ENCODE data around the gene ZNF140.

ZNF140 gene

DNA sequence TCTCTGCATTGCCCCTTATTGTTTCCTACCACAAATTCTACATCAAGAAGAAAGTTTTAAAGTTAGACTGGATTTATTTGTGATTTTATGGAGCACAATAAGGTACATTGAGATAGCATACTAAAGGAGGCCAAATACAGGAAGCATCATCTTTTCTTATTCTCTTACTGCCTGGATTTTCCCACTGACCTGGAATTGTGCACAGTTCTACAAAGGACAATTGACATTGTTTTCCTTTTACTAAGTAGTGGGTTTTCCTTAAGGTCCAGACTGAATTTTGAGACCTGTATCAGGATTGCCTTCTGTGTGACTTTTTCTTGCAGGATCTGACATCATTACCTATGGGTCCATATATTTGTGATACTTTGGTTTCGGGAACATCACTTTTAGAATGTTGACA, 18.8 kb upstream of the ZNF140 start:
- DNase-seq (ENCODE audit: low read depth) = no peak
- TF ChIP-seq, protein P1, sequence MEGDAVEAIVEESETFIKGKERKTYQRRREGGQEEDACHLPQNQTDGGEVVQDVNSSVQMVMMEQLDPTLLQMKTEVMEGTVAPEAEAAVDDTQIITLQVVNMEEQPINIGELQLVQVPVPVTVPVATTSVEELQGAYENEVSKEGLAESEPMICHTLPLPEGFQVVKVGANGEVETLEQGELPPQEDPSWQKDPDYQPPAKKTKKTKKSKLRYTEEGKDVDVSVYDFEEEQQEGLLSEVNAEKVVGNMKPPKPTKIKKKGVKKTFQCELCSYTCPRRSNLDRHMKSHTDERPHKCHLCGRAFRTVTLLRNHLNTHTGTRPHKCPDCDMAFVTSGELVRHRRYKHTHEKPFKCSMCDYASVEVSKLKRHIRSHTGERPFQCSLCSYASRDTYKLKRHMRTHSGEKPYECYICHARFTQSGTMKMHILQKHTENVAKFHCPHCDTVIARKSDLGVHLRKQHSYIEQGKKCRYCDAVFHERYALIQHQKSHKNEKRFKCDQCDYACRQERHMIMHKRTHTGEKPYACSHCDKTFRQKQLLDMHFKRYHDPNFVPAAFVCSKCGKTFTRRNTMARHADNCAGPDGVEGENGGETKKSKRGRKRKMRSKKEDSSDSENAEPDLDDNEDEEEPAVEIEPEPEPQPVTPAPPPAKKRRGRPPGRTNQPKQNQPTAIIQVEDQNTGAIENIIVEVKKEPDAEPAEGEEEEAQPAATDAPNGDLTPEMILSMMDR (IDR thresholded peaks at IDR 0.05; ENCODE audit: insufficient read depth, low read depth, low read length, missing control alignments) = no peak
- no peak overlapping the region for H3K4me3 ChIP-seq (ENCODE audit: low read length)

DNA sequence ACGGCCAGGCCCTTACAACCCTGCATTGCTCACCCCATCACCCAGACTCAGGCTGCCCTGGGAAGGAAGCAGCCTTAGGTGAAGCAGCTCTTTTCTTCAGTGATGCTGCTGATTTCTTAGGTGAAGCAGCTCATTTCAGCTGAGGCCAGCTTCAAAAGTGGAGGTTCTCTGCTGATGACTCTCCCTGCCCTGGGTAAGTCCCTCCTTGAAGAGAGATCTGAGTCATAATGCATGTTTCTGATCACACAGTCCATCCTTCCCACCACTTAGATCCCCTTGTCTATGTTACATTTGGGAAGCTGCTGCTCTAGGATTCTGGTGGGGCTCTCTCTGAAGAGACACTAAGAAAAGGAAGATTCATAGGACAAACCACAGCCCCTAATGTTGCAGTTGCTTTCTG, 17.2 kb upstream of the ZNF140 start:
- H3K4me3 ChIP-seq (ENCODE audit: low read length) = no peak overlapping the region
- no peak for DNase-seq (ENCODE audit: low read depth)
- TF ChIP-seq, protein P1 (IDR thresholded peaks at IDR 0.05; ENCODE audit: insufficient read depth, low read depth, low read length, missing control alignments) = no peak

DNA sequence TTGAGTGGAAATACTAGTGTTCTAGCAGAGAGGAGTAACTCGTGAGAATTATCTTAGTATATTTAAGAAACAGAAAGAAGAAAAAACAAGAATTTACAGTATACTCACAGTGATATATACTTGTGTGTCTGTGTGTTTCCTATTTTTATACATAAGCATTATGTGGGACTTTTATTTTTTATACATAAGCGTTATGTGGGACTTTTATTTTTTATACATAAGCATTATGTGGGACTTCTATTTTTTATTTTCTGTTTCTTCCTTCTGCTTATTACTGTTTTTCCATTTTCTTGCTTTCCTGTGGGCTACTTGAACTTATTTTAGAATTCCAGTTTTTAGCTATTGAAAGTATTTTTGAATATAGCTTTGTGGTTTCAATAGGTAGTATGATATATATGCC, 6.9 kb upstream of the ZNF140 start:
- H3K4me3 ChIP-seq (ENCODE audit: low read length) = no peak overlapping the region
- DNase-seq (ENCODE audit: low read depth) = no peak
- TF ChIP-seq, protein P1 (IDR thresholded peaks at IDR 0.05; ENCODE audit: insufficient read depth, low read depth, low read length, missing control alignments) = no peak

DNA sequence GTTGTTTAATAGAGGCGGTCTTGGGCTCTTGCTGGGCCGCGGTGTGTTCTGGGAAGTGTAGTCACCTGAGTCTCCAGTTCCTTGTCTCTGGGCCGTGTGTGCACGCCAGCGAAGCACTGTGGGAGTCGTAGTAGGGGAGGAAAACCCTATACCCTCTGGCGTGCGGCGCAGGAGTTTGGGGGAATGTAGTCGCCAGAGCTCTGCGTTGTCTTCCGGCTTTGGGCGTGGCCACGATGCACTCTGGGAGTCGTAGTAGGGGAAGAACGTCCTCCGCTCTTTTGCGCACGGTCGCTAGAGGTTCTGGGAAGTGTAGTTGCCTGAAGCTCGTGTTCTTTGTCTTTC, 726 bp upstream of the ZNF140 start:
- H3K4me3 ChIP-seq (ENCODE audit: low read length) = peak overlapping the region; percentile 88
- peak; percentile 100 for DNase-seq (ENCODE audit: low read depth)
- TF ChIP-seq, protein P1 (IDR thresholded peaks at IDR 0.05; ENCODE audit: insufficient read depth, low read depth, low read length, missing control alignments) = no peak

- TF ChIP-seq, protein P1 (IDR thresholded peaks at IDR 0.05; ENCODE audit: insufficient read depth, low read depth, low read length, missing control alignments) = no peak
- DNase-seq (ENCODE audit: low read depth) = no peak
- peak overlapping the region; percentile 88 for H3K4me3 ChIP-seq (ENCODE audit: low read length)
These were observed 547 bp downstream of the ZNF140 start for GRCh38 chr12:133081159-133081780.

DNA sequence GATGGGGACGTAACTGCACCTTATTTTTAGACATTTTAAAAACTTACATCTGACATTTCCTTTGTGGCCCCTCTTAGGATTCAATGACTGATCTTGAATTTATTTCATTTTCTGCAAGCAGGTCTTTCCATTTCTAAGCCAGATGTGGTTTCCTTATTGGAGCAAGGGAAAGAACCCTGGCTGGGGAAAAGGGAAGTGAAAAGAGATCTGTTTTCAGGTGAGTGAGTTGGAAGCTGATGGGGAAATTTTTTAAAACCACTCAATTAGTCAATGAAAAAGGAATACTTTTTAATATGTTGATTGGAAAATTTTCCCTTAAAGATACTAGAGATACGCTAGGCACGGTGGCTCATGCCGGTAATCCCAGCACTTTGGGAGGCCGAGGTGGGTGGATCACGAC, 2.6 kb downstream of the ZNF140 start:
- H3K4me3 ChIP-seq (ENCODE audit: low read length) = no peak overlapping the region
- TF ChIP-seq, protein P1 (IDR thresholded peaks at IDR 0.05; ENCODE audit: insufficient read depth, low read depth, low read length, missing control alignments) = no peak
- no peak for DNase-seq (ENCODE audit: low read depth)

DNA sequence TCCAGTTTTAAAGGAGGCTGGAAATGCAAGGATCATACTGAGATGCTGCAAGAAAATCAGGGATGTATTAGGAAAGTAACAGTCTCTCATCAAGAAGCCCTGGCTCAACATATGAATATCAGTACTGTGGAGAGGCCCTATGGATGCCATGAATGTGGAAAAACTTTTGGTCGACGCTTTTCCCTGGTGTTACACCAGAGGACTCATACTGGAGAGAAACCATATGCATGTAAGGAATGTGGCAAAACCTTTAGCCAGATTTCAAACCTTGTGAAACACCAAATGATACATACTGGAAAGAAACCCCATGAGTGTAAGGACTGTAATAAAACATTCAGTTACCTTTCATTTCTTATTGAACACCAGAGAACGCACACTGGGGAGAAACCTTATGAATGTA, 24.9 kb downstream of the ZNF140 start:
- TF ChIP-seq, protein P1 (IDR thresholded peaks at IDR 0.05; ENCODE audit: insufficient read depth, low read depth, low read length, missing control alignments) = no peak
- no peak overlapping the region for H3K4me3 ChIP-seq (ENCODE audit: low read length)
- DNase-seq (ENCODE audit: low read depth) = no peak
